Neural crest cell (in vitro differentiated cells): Measurements from ENCODE around the gene FHL2. TPM values are rescaled to one million over a fixed set of nuclear protein-coding genes. Genes with fewer than 3 reads are reported as not detected.

Experiments used
- DNase-seq: peaks from one replicate; pipeline ENCODE4 v3.0.0; 2021; ENCODE audit warnings: low read depth, mixed read lengths, low spot score
- H3K27ac Mint-ChIP-seq: one replicate; pipeline ENCODE4 v1.8.0; 2021; ENCODE audit warnings: mild to moderate bottlenecking, mixed read lengths; ENCODE audit not compliant: unreplicated experiment
- H3K27me3 Mint-ChIP-seq: 2 replicates; pipeline ENCODE4 v1.8.0; 2021; ENCODE audit warnings: low read depth, mild to moderate bottlenecking, mixed read lengths
- H3K36me3 Mint-ChIP-seq: 2 replicates; pipeline ENCODE4 v1.8.0; 2021; ENCODE audit warnings: low read depth, mild to moderate bottlenecking, mixed read lengths
- H3K4me1 Mint-ChIP-seq: 2 replicates; pipeline ENCODE4 v1.8.0; 2021; ENCODE audit warnings: mixed read lengths
- H3K4me3 Mint-ChIP-seq: one replicate; pipeline ENCODE4 v1.8.0; 2021; ENCODE audit warnings: mild to moderate bottlenecking, mixed read lengths
- H3K9me3 Mint-ChIP-seq: 2 replicates; pipeline ENCODE4 v1.8.0; 2021; ENCODE audit warnings: mixed read lengths
- total RNA-seq: library from RNA; stranded (reverse); gene quantifications from 2 replicates; pipeline ENCODE4 v1.2.1, GENCODE V29; 2021
- TF ChIP-seq, protein P1 (sequence below): fragments of 200-600 bp; sonication (generic); conservative IDR thresholded peaks from 2 replicates; pipeline ENCODE4 v1.5.0; 2021; ENCODE audit warnings: antibody characterized with exemption, mild to moderate bottlenecking

The FHL2 gene
- total RNA-seq, 1 donor from 2014 or later, result 4.8 TPM

DNA sequence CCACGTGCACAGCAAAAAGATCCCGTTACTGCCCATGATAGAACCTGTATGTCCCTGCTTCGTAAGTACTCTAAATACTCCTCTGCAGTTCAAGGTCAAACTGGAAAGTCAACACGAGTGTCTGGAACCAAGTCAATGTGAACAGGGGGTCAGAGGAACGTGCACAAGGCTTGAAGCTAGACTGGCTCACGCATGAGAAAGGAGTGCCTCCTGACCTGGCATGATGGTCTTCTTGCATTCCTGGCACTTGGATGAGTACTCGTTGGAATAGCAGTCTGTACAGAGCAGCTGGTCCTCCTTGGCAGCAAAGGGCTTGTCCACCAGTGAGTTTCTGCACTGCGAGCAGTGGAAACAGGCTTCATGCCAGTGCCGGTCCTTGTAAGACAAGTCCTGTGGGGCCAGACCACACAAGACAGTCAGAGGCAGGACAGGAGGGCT is 25.5 kb downstream of the FHL2 start:
- no peak for DNase-seq
- Mint-ChIP-seq H3K9me3 (no peaks in the 10 kb centered on the region), H3K27ac (no peak overlapping the region), H3K4me1 (peaks cover 28% of the 10 kb centered on the region), H3K27me3 (no peaks in the 10 kb centered on the region), H3K36me3 (no peaks in the 10 kb centered on the region), H3K4me3 (no peak overlapping the region)
- TF ChIP-seq, protein P1, sequence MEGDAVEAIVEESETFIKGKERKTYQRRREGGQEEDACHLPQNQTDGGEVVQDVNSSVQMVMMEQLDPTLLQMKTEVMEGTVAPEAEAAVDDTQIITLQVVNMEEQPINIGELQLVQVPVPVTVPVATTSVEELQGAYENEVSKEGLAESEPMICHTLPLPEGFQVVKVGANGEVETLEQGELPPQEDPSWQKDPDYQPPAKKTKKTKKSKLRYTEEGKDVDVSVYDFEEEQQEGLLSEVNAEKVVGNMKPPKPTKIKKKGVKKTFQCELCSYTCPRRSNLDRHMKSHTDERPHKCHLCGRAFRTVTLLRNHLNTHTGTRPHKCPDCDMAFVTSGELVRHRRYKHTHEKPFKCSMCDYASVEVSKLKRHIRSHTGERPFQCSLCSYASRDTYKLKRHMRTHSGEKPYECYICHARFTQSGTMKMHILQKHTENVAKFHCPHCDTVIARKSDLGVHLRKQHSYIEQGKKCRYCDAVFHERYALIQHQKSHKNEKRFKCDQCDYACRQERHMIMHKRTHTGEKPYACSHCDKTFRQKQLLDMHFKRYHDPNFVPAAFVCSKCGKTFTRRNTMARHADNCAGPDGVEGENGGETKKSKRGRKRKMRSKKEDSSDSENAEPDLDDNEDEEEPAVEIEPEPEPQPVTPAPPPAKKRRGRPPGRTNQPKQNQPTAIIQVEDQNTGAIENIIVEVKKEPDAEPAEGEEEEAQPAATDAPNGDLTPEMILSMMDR, result no peak

GRCh38 chr2:105371810-105372209 is 27.0 kb downstream of the FHL2 start:
- TF ChIP-seq, protein P1, result no peak
- H3K27me3 Mint-ChIP-seq, result no peaks in the 10 kb centered on the region
- H3K4me1 Mint-ChIP-seq, result peaks cover 28% of the 10 kb centered on the region
- no peak overlapping the region for H3K4me3 Mint-ChIP-seq
- DNase-seq, result no peak
- no peaks in the 10 kb centered on the region for H3K36me3 Mint-ChIP-seq
- no peaks in the 10 kb centered on the region for H3K9me3 Mint-ChIP-seq
- H3K27ac Mint-ChIP-seq, result no peak overlapping the region

DNA sequence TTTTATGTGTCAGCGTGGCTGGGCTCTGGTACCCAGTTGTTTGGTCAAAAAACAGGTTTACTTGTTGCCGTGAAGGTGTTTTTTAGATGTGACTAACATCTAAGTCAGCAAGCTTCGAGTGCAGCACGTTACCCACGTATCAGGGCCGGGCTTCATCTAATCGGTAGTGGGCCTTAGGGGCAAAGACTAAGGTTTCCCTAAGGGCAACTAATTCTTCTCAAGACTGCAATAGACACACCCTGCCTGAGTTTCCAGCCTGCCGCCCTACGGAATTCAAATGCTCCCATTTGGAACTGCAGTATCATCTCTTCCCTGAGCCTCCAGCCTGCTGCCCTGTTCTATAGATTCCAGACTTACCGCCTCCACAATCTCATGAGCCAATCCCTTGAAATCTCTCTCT is 27.7 kb downstream of the FHL2 start:
- Mint-ChIP-seq H3K4me3 (no peak overlapping the region), H3K27ac (no peak overlapping the region), H3K4me1 (peaks cover 28% of the 10 kb centered on the region), H3K36me3 (no peaks in the 10 kb centered on the region), H3K9me3 (no peaks in the 10 kb centered on the region), H3K27me3 (no peaks in the 10 kb centered on the region)
- no peak for DNase-seq
- TF ChIP-seq, protein P1, result no peak

DNA sequence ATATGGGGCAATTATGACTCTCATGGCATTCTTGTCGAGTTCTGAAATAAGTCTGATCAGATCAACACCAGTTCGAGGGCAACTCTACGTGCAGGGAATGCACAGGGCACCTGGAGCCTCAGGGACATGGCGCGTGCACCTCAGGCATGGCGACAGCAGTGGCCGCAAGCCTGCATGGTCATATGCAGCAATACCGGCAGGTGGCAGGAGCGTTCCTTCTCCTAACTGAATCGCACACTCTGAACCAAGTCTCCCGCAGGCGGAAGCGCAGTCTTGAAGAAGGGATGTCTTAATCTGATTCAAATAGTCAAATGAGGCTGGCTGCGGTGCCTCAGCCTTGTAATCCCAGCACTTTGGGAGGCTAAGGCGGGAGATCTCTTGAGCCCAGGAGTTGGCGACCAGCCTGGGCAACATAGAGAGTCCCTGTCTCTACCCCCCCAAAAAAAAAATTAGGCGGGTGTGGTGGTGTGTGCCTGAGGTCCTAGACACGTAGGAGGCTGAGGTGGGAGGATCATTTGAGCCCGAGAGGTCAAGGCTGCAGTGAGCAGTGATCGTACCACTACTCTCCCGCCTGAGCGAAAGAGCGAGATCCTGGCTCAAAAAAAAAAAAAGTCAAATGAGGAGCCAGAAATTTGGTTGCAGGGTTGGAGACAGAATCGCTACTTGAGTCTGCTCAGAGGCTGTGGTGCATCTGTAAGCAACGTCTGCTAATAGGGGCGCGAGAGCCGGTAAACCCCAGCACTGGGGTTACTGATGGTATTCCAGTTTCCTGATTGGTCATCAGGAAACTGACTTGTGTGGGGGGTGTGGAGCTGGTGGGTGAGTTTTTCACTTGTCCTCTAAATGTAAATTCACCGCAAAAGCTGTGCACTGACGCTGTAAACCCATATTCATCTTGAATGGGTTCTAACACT is 28.8 kb downstream of the FHL2 start:
- TF ChIP-seq, protein P1, result peak; percentile 93
- no peaks in the 10 kb centered on the region for H3K36me3 Mint-ChIP-seq
- H3K27me3 Mint-ChIP-seq, result no peaks in the 10 kb centered on the region
- H3K4me3 Mint-ChIP-seq, result no peak overlapping the region
- no peaks in the 10 kb centered on the region for H3K9me3 Mint-ChIP-seq
- peak; percentile 87 for DNase-seq
- H3K4me1 Mint-ChIP-seq, result peaks cover 24% of the 10 kb centered on the region
- H3K27ac Mint-ChIP-seq, result no peak overlapping the region

DNA sequence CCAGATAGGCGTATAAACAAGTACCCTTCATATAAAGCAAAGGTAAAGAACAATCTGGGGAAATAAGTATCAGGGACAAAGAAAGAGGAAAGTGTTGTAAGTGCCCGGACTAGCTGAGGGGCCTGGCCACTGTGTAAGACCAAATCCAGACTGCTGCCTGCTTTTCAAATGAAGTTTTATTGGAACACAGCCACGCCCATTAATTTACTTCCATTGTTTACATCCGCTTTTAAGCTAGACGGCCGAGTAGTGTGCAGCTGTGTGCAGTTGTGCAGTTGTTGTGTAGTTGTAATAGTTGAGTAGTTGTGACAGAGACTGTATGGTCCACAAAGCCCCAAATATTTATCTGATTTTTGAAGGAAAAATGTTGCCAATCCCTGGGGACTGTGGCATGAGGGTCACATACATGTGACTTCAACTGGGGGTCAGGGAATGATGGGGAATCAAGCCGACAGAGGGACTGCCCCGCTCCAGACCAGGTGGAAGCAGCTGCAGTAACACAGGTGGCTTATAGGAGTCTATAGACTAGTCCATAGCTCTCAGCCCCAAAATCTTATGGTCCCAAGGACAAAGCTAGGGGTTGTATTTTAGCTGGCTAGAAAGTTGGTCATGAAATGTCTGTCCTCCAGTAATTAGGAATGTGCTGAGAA is 30.0 kb downstream of the FHL2 start:
- no peaks in the 10 kb centered on the region for H3K27me3 Mint-ChIP-seq
- H3K36me3 Mint-ChIP-seq, result no peaks in the 10 kb centered on the region
- no peak overlapping the region for H3K4me3 Mint-ChIP-seq
- H3K9me3 Mint-ChIP-seq, result no peaks in the 10 kb centered on the region
- TF ChIP-seq, protein P1, result no peak
- DNase-seq, result no peak
- no peak overlapping the region for H3K27ac Mint-ChIP-seq
- peaks cover 12% of the 10 kb centered on the region for H3K4me1 Mint-ChIP-seq
